SK-N-SH (cell line): Measurements from ENCODE around the gene LRTM1.

Experiments
- CTCF ChIP-seq: fragments of 200-600 bp; sonication (generic); IDR thresholded peaks from 2 replicates; pipeline ENCODE4 v1.6.1; 2017; ENCODE audit warnings: antibody characterized with exemption, mild to moderate bottlenecking, moderate library complexity
- RAD21 ChIP-seq: IDR thresholded peaks from 2 replicates; pipeline ENCODE4 v1.6.1; 2012; ENCODE audit warnings: mild to moderate bottlenecking, low read length
- REST ChIP-seq: IDR thresholded peaks from 2 replicates; pipeline ENCODE4 v1.6.1; 2012; ENCODE audit warnings: mild to moderate bottlenecking, low read depth, low read length, moderate library complexity

GRCh38 chr3:54918516-54918915 is 9.3 kb downstream of the LRTM1 start:
- TF ChIP-seq CTCF (no peak), REST (no peak), RAD21 (no peak)
